Duodenal mucosa (tissue), 2 donors: Measurements from ENCODE around the gene PUS3.

Experiments used
- H3K27ac ChIP-seq: one replicate; pipeline ENCODE4 v1.7.0; 2013; ENCODE audit warnings: low read depth, low read length
- H3K27me3 ChIP-seq, 2 donors: one replicate each; pipeline ENCODE4 v1.7.0; 2013; ENCODE audit warnings: low read length in 2 of 2, control low read depth in 1 of 2; ENCODE audit not compliant: insufficient read depth in 2 of 2, control insufficient read depth in 1 of 2
- H3K36me3 ChIP-seq, 2 donors: one replicate each; pipeline ENCODE4 v1.7.0; 2013; ENCODE audit warnings: low read length in 2 of 2, control low read depth in 1 of 2; ENCODE audit not compliant: insufficient read depth in 2 of 2, control insufficient read depth in 1 of 2
- H3K4me1 ChIP-seq, 2 donors: one replicate each; pipeline ENCODE4 v1.7.0; 2013; ENCODE audit warnings: low read length in 2 of 2, control low read depth in 1 of 2; ENCODE audit not compliant: insufficient read depth in 2 of 2, control insufficient read depth in 1 of 2
- H3K4me3 ChIP-seq, 2 donors: one replicate each; pipeline ENCODE4 v1.7.0; 2013; ENCODE audit warnings: low read length in 2 of 2, low read depth in 1 of 2
- H3K9ac ChIP-seq, 2 donors: one replicate each; pipeline ENCODE4 v1.7.0; 2013; ENCODE audit warnings: low read length in 2 of 2, low read depth in 1 of 2
- H3K9me3 ChIP-seq, 2 donors: one replicate each; pipeline ENCODE4 v1.7.0; 2013; ENCODE audit warnings: low read length in 2 of 2, control low read depth in 1 of 2; ENCODE audit not compliant: control insufficient read depth in 1 of 2

Gene PUS3

DNA sequence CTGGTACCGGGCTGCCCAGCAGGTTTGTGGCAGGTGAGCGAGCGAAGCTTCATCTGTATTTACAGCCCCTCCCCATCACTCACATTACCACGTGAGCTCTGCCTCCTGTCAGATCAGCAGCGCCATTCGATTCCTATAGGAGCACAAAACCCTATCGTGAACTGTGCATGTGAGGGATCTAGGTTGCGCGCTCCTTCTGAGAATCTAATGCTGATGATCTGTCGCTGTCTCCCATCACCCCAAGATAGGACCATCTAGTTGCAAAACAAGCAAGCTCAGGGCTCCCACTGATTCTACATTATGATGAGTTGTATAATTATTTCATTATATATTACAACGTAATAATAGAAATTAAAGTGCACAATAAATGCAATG, 27.1 kb upstream of the PUS3 start:
- no peak overlapping the region for H3K9ac ChIP-seq
- H3K36me3 ChIP-seq, result no peaks in the 10 kb centered on the region
- no peaks in the 10 kb centered on the region for H3K9me3 ChIP-seq
- peaks cover 8 to 12% of the 10 kb centered on the region in 2 donors for H3K4me1 ChIP-seq
- peaks cover 0 to 3% of the 10 kb centered on the region in 2 donors for H3K27me3 ChIP-seq
- H3K27ac ChIP-seq, result no peak overlapping the region
- no peak overlapping the region for H3K4me3 ChIP-seq

DNA sequence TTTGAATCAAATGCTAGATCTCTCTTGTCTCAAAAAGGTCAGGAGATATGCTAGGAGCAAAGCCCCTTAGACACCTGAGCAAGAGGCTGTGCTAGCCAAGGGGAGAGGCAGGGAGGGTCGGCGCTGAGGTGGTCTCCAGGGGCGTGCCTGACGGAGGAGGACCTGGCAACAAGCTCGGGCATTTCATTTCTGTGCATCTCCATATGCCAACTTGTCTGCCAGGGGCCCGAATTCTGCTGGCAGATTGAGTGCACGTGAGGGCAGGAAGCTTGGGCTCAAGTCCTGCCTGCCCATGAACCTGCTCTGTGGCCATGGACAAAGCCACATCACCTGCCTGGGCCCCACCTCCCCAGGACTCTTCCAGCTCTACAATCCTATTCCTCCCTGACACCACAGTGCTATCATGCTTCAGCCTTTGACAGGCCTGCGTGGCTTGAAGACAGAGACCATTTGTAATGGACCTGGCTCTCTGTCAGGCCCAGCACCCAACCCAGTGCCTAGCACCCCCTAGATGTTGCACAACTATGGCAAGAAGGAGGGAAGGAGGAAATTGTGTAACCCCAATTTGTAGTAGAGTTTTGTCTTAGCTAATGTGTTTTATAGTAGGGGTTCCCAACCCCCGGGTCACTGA, 26.6 kb upstream of the PUS3 start:
- Histone ChIP-seq H3K36me3 (no peaks in the 10 kb centered on the region), H3K27me3 (peaks cover 0 to 3% of the 10 kb centered on the region in 2 donors), H3K9me3 (no peaks in the 10 kb centered on the region), H3K4me3 (no peak overlapping the region), H3K27ac (no peak overlapping the region), H3K9ac (no peak overlapping the region), H3K4me1 (peaks cover 11 to 17% of the 10 kb centered on the region in 2 donors)

DNA sequence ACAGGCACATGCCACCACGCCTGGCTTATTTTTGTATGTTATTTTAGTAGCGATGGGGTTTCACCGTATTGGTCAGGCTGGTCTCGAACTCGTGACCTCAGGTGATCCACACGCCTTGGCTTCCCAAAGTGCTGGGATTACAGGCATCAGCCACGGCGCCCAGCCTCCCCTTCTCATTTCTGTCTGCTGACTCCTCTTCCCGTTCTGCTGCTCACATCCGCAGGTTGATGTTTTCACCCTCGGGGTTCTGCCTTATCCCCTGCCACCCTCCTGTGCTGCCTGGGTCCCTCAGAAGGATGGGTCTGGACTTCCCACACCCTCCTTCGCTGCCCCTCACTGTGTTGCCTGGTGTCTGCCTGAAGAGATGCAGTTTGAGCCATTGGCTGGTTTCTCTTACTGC, 23.7 kb upstream of the PUS3 start:
- H3K4me1 ChIP-seq, result peaks cover 15 to 22% of the 10 kb centered on the region in 2 donors
- H3K4me3 ChIP-seq, result no peak overlapping the region
- no peak overlapping the region for H3K27ac ChIP-seq
- no peak overlapping the region for H3K9ac ChIP-seq
- H3K9me3 ChIP-seq, result no peaks in the 10 kb centered on the region
- peaks cover 0 to 3% of the 10 kb centered on the region in 2 donors for H3K27me3 ChIP-seq
- no peaks in the 10 kb centered on the region for H3K36me3 ChIP-seq

DNA sequence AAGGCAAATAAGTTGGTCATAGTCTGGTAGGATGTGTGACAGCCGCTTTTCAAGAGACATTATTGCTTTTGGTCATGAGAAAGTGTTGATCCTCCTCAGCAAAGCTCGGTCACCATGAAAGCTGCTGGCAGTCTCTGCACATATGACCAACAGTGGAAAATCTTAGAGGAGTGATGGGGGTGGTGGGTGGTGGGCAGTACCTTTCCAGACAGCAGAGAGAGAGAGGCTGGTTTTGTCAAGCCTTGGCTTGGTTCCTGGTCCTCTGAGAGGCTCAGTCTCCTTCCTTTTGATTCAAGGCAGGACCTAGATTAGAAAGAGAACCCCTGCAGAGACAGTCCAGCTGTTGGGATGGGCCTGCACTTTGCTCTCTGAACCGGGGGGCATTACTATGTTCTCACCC, 22.8 kb upstream of the PUS3 start:
- Histone ChIP-seq H3K9ac (no peak overlapping the region), H3K9me3 (no peaks in the 10 kb centered on the region), H3K36me3 (no peaks in the 10 kb centered on the region), H3K4me1 (peaks cover 17 to 22% of the 10 kb centered on the region in 2 donors), H3K4me3 (no peak overlapping the region), H3K27ac (no peak overlapping the region), H3K27me3 (peaks cover 0 to 3% of the 10 kb centered on the region in 2 donors)

DNA sequence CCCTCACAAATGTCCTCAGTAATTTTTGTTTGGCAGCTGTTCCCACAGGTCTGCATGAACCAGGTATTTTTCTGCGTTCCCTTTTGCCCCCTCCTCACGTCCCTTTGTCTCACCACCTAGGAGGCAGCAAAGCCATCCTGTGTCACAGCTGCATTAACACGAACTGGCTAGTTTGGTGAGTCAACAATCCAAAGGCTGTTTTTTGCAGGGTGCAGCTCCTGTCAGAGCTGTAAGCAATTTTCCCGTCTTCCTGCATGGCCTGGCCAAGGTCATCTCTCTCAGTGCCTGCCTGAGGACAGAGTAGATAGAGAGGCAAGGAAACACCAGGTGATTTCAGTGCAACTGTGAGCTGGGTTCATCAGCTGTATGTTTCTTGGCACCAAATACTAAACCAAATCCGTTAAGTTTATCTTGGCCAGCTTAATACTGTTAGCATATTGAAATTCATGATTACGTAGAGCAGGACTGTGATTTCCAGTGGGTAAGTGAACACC, 22.3 kb upstream of the PUS3 start:
- H3K9ac ChIP-seq, result no peak overlapping the region
- H3K27me3 ChIP-seq, result peaks cover 0 to 3% of the 10 kb centered on the region in 2 donors
- H3K4me3 ChIP-seq, result no peak overlapping the region
- no peaks in the 10 kb centered on the region for H3K36me3 ChIP-seq
- peaks cover 17 to 22% of the 10 kb centered on the region in 2 donors for H3K4me1 ChIP-seq
- no peaks in the 10 kb centered on the region for H3K9me3 ChIP-seq
- no peak overlapping the region for H3K27ac ChIP-seq

DNA sequence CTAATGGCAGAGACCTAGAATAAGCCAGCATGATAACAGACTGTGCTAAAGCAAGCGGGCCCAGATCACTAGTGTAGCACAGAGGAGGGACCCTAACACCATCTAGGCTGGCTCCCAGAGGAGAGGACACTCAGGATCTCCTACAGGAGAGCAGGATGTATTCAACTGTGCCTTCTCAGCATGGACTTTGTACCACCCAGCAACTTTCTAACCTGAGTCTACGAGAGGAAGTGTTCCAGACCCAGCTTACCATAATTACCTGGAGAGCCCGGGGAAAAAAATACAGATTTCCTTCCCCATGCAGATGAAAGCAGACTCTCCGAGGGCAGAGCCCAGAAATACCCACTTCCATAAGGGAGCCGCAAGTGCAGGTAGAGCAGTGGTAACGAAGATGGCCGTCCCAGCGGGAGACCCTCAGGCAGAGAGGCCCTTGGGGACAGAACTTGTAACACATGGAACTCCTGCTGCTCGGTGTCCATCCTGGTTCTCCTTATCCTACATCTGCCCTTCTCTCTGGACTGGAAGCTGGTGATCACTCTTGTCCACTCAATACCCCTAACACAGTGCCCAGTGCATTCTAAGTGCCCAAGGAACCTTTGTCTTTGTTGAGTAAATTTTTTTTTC, 21.5 kb upstream of the PUS3 start:
- Histone ChIP-seq H3K4me1 (peaks cover 17 to 22% of the 10 kb centered on the region in 2 donors), H3K9ac (no peak overlapping the region), H3K9me3 (no peaks in the 10 kb centered on the region), H3K27me3 (peaks cover 0 to 3% of the 10 kb centered on the region in 2 donors), H3K4me3 (no peak overlapping the region), H3K27ac (no peak overlapping the region), H3K36me3 (no peaks in the 10 kb centered on the region)

DNA sequence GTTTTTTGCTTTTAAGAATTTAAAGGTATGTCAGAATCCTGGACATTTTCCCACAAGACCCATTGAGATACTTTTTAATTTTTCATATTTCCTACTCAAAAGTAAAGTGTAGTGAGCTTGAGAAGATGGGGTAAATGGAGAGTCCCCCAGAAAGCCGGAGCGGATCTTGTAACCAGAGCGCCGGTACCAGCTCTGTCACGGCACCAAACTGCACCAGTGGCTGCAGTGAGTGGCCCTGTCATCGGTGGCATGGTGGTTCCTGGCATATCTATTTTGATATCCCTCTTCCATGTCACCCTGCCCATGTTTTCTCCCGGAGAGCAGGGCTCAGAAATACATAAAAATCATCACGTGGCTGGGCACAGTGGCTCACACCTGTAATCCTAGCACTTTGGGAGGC, 20.6 kb upstream of the PUS3 start:
- Histone ChIP-seq H3K4me3 (no peak overlapping the region), H3K27ac (no peak overlapping the region), H3K9me3 (no peaks in the 10 kb centered on the region), H3K27me3 (peaks cover 0 to 3% of the 10 kb centered on the region in 2 donors), H3K4me1 (peaks cover 17 to 22% of the 10 kb centered on the region in 2 donors), H3K9ac (no peak overlapping the region), H3K36me3 (no peaks in the 10 kb centered on the region)

DNA sequence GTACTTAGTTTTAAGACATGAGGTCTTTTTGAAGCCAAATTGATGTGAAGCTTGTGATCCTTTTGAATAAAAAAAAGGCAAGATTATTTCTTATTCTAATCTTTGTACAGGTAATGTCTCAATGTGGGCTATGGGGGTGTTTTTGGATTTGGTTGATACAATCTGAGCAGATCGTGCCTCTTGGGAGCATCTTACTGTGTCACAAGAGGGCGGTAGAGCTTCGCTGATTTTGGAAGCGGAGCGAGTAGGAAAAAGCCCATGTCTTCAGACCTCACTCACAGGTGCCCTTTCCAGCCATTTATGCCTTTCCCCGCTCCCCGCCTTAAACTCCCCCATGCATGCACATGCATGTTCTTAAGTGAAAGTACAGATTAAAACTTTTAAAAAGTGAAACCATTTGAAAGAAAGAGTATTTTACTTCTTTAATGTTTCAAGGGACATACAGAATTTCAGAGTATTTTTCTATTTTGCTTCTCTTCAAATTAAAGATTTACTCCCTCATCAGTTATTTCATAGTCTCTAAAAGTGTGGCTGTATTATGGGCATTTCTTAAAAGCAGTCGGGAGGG, 20.1 kb upstream of the PUS3 start:
- no peak overlapping the region for H3K4me3 ChIP-seq
- no peak overlapping the region for H3K9ac ChIP-seq
- peaks cover 17 to 22% of the 10 kb centered on the region in 2 donors for H3K4me1 ChIP-seq
- H3K9me3 ChIP-seq, result no peaks in the 10 kb centered on the region
- no peaks in the 10 kb centered on the region for H3K36me3 ChIP-seq
- peaks cover 0 to 3% of the 10 kb centered on the region in 2 donors for H3K27me3 ChIP-seq
- H3K27ac ChIP-seq, result no peak overlapping the region

DNA sequence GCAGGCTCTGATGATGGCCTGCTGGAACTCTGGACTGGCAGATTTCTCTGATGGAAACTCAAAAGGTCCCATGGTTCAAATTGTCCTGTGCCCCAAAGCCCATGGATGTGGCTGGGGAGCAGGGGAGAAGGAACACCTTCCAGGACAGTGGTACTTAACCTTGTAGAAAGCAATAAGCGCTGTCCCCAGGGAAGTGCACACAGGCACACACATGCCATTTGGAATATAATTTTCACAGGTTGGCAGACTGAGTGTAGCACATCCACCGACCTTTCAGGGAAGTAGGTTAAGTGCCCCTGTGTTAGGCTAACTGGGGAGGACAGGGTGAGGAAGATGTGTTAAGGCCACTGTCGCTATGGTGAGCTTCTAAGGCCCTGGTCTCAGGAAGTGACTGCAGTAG, 19.1 kb upstream of the PUS3 start:
- Histone ChIP-seq H3K27me3 (peaks cover 0 to 3% of the 10 kb centered on the region in 2 donors), H3K9ac (no peak overlapping the region), H3K36me3 (no peaks in the 10 kb centered on the region), H3K4me3 (no peak overlapping the region), H3K4me1 (peaks cover 22% of the 10 kb centered on the region in 2 donors), H3K27ac (no peak overlapping the region), H3K9me3 (no peaks in the 10 kb centered on the region)

DNA sequence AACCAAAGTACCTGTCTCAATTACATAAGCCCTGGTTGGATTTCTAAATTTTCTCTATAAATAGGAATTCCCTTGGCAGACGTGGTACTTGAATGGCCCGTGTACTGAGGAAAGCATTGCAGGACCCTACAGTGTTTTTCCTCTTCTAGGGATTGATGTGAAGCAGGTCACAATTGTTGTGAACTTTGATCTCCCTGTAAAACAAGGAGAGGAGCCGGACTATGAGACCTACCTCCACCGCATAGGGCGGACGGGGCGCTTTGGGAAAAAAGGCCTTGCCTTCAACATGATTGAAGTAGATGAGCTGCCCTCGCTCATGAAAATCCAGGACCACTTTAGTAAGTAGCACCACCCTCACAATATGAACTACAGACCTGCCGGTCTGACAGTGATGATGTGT, 18.0 kb upstream of the PUS3 start:
- Histone ChIP-seq H3K9me3 (no peaks in the 10 kb centered on the region), H3K27me3 (no peaks in the 10 kb centered on the region), H3K27ac (no peak overlapping the region), H3K4me3 (no peak overlapping the region), H3K36me3 (no peaks in the 10 kb centered on the region), H3K4me1 (peaks cover 26% of the 10 kb centered on the region in 2 donors), H3K9ac (no peak overlapping the region)
